Sigmoid colon (tissue), 7 donors: ENCODE data around the gene SAMD4A. TPM values are rescaled to one million over a fixed set of nuclear protein-coding genes. Genes with fewer than 3 reads are reported as not detected.

Experiments used
- DNase-seq: peaks from one replicate; pipeline ENCODE4 v3.0.0-alpha.2; 2019
- H3K27ac ChIP-seq, 4 donors: fragments of 200-600 bp; sonication (generic); one replicate each; pipeline ENCODE4 v1.5.1; 2016 to 2019; ENCODE audit warnings: mild to moderate bottlenecking in 1 of 4
- H3K27me3 ChIP-seq, 3 donors: fragments of 200-600 bp; sonication (generic); one replicate each; pipeline ENCODE4 v1.5.1; 2019; ENCODE audit warnings: mild to moderate bottlenecking in 1 of 3
- H3K36me3 ChIP-seq, 4 donors: fragments of 200-600 bp; sonication (generic); one replicate each; pipeline ENCODE4 v1.5.1; 2016 to 2019
- H3K4me1 ChIP-seq, 4 donors: fragments of 200-600 bp; sonication (generic); one replicate each; pipeline ENCODE4 v1.5.1; 2017 to 2019
- H3K4me3 ChIP-seq, 4 donors: fragments of 200-600 bp; sonication (generic); one replicate each; pipeline ENCODE4 v1.5.1; 2017 to 2019; ENCODE audit warnings: mild to moderate bottlenecking in 2 of 4, moderate library complexity in 1 of 4
- H3K9me3 ChIP-seq, 4 donors: fragments of 200-600 bp in 3 of 4; sonication (generic) in 3 of 4; one replicate each; pipeline versions ENCODE4 v1.5.1 to v1.6.1; 2013 to 2019
- EP300 ChIP-seq, 4 donors: sonication (generic); formaldehyde crosslinking; IDR thresholded peaks; one replicate each; pipeline ENCODE4 v1.6.1; 2017; ENCODE audit warnings: antibody characterized with exemption in 4 of 4
- POLR2A ChIP-seq, 2 donors: fragments of 450-650 bp; IDR thresholded peaks; one replicate each; pipeline ENCODE4 v1.6.1; 2016; ENCODE audit warnings: antibody characterized with exemption in 2 of 2, mild to moderate bottlenecking in 2 of 2, moderate library complexity in 2 of 2
- POLR2AphosphoS5 ChIP-seq, 4 donors: sonication (generic); formaldehyde crosslinking; IDR thresholded peaks; one replicate each; pipeline ENCODE4 v1.6.1; 2017; ENCODE audit warnings: antibody characterized with exemption in 4 of 4
- WGBS, 2 donors: extraction: QIAGEN DNeasy Blood & Tissue Kit; methylation state at CpG; one replicate each; pipeline ENCODE4 v1.1.7; 2013; 5-methylcytosine and 5-hydroxymethylcytosine counted together
- intact Hi-C: fragments of 100-400 bp; cut with DNase I; formaldehyde crosslinking; loops from one replicate; pipeline ENCODE4 v1.15.1; 2023
- polyA plus RNA-seq, 3 donors: library from polyadenylated mRNA; stranded (reverse); fragments of 200-250 nt; gene quantifications; one replicate each; pipeline ENCODE4 v1.2.3, GENCODE V29; 2013
- total RNA-seq, 4 donors: library from RNA; depleted of rRNA; stranded (reverse); fragments of >200 nt; gene quantifications; one replicate each; pipeline ENCODE4 v1.1.0, GENCODE V29; 2016
- TF ChIP-seq, protein P1 (sequence below), 4 experiments: fragments of 450-650 bp in 3 of 4; fragments of 200-600 bp in 1 of 4; IDR thresholded peaks; one replicate each; pipeline ENCODE4 v1.5.1; 2016 to 2019; ENCODE audit warnings: antibody characterized with exemption in 4 of 4, mild to moderate bottlenecking in 3 of 4, moderate library complexity in 2 of 4
- donor health status: healthy with polysubstance abuse.
- donor health status: Bipolar disorder and iron deficiency.
- donor health status: healthy.

SAMD4A gene
- total and polyA plus RNA-seq, 7 donors = 4.2 to 135 (median 79.8) TPM

DNA sequence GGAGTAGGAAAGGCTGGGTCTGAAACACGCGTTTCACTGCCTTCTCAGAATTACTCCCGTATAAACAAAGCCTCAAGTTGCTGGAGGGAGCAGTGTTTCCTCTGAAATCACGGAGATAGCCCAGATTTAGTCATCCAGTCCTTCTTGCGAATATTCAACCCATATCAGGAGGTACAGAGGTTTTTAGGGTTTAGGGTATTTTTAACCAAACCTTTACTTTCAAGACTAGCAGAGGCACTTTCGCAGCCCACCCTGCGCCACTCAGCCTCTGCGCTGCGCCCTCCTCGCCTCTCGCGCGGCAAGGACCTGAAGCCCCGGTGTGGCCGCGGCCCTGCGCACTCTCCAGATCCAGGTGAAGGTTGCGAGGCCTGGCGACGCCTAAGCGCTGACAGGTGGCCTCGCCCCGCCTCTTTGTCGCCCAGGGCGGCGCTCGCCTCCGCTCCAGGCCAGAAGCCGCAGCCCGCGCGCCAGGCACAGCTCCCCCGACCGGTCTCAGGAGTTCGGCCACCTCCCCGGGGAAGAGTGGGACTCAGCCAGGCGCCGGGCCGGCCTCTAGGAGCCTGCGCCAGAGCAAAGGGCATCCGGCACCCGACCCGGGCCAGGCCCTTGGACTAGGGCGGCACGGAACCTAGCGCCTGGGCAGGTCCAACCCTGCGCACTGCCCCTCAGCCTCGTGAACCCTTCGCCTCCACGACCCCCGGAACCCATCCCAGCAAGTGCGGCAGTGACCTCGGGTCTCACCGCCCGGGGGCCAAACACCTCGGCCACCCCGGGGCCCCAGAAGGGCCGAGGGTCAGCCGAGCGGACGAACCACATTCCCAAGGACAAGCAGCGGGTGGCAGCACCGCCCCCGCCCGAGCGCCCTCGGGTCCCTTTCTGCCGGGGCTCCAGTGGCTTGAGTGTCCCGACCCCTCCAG is 1.8 kb upstream of the SAMD4A start:
- 0 to 1% methylated on average over 69 of the region's 69 CpGs for WGBS, 2 donors
- H3K27me3 ChIP-seq = no peaks in the 10 kb centered on the region
- H3K4me1 ChIP-seq = peaks cover 0 to 30% (median 16%) of the 10 kb centered on the region in 4 donors
- no peaks in the 10 kb centered on the region for H3K36me3 ChIP-seq
- DNase-seq = peak; percentile 88
- intact Hi-C loops = loop anchor here (1.0 to 2.0 kb wide), 2 partner anchors 208 to 242 kb away; no protein-coding TSS in a partner anchor
- no peaks in the 10 kb centered on the region for H3K9me3 ChIP-seq
- peak overlapping the region; percentile 50 to 93 (median 74) for H3K4me3 ChIP-seq
- peak overlapping the region; percentile 94 to 100 (median 98) for H3K27ac ChIP-seq
- TF ChIP-seq EP300 (IDR thresholded peaks at IDR 0.05) (no peak), POLR2A (IDR thresholded peaks at IDR 0.05) (peak in 1 of 2 donors; percentile 53), POLR2AphosphoS5 (IDR thresholded peaks at IDR 0.05) (peak in 3 of 4 donors; percentile 3 to 45 (median 10))
- TF ChIP-seq, protein P1, sequence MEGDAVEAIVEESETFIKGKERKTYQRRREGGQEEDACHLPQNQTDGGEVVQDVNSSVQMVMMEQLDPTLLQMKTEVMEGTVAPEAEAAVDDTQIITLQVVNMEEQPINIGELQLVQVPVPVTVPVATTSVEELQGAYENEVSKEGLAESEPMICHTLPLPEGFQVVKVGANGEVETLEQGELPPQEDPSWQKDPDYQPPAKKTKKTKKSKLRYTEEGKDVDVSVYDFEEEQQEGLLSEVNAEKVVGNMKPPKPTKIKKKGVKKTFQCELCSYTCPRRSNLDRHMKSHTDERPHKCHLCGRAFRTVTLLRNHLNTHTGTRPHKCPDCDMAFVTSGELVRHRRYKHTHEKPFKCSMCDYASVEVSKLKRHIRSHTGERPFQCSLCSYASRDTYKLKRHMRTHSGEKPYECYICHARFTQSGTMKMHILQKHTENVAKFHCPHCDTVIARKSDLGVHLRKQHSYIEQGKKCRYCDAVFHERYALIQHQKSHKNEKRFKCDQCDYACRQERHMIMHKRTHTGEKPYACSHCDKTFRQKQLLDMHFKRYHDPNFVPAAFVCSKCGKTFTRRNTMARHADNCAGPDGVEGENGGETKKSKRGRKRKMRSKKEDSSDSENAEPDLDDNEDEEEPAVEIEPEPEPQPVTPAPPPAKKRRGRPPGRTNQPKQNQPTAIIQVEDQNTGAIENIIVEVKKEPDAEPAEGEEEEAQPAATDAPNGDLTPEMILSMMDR (IDR thresholded peaks at IDR 0.05) = peak in 2 of 4 experiments; percentile 9 to 22

DNA sequence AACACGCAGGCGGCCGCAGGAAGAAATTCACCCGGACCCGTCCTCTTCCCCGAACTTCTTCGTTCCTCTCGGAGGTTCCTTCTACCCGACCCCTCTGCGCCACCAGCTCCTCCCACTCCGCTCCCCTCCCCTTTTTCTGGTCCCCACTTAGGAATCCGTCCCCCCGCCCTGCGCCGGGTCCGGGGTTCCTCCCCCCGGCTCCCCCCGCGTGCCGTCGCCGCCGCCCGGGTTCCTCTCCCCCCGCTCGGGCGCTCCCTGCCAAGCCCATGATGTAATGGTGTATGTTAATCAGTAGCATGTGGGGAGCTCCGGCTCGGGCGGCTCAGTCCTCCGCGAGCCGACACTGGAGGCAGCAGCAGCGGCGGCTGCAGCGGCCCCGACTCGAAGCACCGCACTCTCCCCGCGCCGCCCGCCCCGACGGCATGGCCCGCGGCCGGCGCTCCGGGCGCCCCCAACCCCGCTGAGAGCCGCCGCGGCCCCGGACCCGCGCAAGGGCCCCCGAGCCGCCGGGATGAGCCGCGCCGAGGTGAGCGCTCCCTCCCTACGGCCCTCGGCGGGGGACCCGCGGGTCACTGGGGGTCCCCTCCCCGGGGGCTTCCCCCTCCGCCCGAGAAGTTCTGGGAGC is 1.0 kb upstream of the SAMD4A start:
- peak; percentile 99 for DNase-seq
- TF ChIP-seq, protein P1 (IDR thresholded peaks at IDR 0.05) = no peak
- peak in 3 of 4 donors; percentile 23 to 85 (median 78) for TF ChIP-seq EP300 (IDR thresholded peaks at IDR 0.05)
- TF ChIP-seq POLR2A (IDR thresholded peaks at IDR 0.05) = peak; percentile 50 to 70
- peak; percentile 96 to 98 (median 98) for TF ChIP-seq POLR2AphosphoS5 (IDR thresholded peaks at IDR 0.05)
- H3K27ac ChIP-seq = peak overlapping the region; percentile 94 to 100 (median 98)

DNA sequence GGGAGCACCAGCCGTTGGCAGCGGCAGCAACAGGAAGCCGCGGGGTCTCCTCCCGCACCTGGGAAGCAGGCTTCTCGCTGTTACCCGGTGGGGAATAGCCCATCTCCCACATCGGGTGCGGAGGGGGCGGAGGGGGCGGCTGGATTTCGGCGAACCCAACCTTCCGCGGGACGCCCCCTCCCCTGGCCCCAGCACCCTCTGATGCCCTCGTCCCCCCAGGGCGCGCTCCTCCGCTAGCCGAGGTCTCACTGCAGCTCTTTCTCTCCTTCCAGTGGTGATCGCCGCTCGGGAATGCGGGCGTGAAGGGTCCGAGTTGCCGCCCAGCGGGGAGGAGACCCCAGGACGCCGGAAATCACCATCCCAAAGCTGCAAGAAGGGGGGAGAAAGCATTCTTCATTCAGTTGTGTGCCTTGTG is 303 bp downstream of the SAMD4A start:
- DNase-seq = no peak
- H3K27me3 ChIP-seq = no peaks in the 10 kb centered on the region
- peak overlapping the region; percentile 50 to 93 (median 74) for H3K4me3 ChIP-seq
- H3K4me1 ChIP-seq = peaks cover 0 to 48% (median 29%) of the 10 kb centered on the region in 4 donors
- peak overlapping the region; percentile 94 to 100 (median 98) for H3K27ac ChIP-seq
- 1% methylated on average over 31 of the region's 31 CpGs for WGBS, 2 donors
- intact Hi-C loops = loop anchor here (1.0 kb wide), 2 partner anchors 119 to 124 kb away; no protein-coding TSS in a partner anchor
- peak in 1 of 4 donors; percentile 4 for TF ChIP-seq POLR2AphosphoS5 (IDR thresholded peaks at IDR 0.05)
- TF ChIP-seq, protein P1 (IDR thresholded peaks at IDR 0.05) = no peak
- peaks cover 0 to 6% (median 2%) of the 10 kb centered on the region in 4 donors for H3K36me3 ChIP-seq
- H3K9me3 ChIP-seq = peaks cover 0 to 4% (median 0%) of the 10 kb centered on the region in 4 donors

More for the DNA sequence above, 1.0 kb upstream of the SAMD4A start:
- Histone ChIP-seq H3K9me3 (no peaks in the 10 kb centered on the region), H3K36me3 (no peaks in the 10 kb centered on the region), H3K4me1 (peaks cover 0 to 36% (median 23%) of the 10 kb centered on the region in 4 donors), H3K27me3 (no peaks in the 10 kb centered on the region), H3K4me3 (peak overlapping the region; percentile 50 to 93 (median 74))
- 1% methylated on average over 73 of the region's 73 CpGs for WGBS, 2 donors
- intact Hi-C loops = loop anchor here (1.0 to 2.0 kb wide), 3 partner anchors 86 to 241 kb away; no protein-coding TSS in a partner anchor

DNA sequence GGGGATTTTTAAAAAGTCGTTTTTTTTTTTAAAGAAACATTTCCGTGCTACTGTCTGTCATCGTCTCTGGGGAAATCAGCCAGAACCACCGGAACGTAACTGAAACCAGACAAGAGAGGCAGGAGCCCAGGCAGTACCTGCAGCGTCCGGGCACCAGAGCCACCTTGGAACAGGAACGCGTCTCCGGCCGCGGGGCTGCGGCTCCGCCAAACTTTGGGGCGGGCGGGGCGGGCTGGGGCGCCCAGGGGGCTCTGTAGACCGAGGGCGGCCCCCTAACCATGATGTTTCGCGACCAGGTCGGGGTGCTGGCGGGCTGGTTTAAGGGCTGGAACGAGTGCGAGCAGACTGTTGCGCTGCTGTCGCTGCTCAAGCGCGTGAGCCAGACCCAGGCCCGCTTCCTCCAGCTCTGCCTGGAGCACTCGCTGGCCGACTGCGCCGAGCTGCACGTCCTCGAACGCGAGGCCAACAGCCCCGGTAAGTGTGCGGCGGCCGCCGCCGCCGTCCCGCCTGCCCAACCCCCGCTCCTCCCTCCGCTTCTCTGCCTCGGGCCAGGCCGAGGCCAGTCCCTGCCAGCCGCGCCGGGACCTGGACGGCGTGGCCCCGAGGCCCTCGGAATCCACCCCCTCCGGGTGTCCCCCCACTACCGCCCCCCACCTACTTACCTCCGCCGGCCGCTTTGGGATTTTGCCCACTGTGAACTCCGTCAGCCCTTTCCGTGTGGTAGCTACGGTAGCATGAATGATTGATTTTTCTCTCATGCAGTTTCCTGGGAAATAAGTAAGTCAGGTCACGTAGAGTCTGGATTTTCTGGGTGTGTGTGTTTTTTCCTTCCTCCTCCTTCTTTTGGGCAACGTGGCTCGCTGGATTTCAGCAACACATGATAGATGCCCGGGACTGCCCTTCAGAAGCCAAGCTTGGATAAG is 972 bp downstream of the SAMD4A start:
- DNase-seq = peak; percentile 86

More for the DNA sequence above, 972 bp downstream of the SAMD4A start:
- H3K9me3 ChIP-seq = peaks cover 0 to 6% (median 0%) of the 10 kb centered on the region in 4 donors
- H3K36me3 ChIP-seq = peaks cover 0 to 8% (median 3%) of the 10 kb centered on the region in 4 donors
- H3K27ac ChIP-seq = peak overlapping the region; percentile 94 to 100 (median 98)
- 1% methylated on average over 70 of the region's 70 CpGs for WGBS, 2 donors
- TF ChIP-seq, protein P1 (IDR thresholded peaks at IDR 0.05) = no peak
- peak; percentile 30 to 61 (median 42) for TF ChIP-seq POLR2AphosphoS5 (IDR thresholded peaks at IDR 0.05)
- intact Hi-C loops = loop anchor here (1.0 kb wide), 2 partner anchors 118 to 123 kb away; no protein-coding TSS in a partner anchor
- H3K4me3 ChIP-seq = peak overlapping the region; percentile 50 to 93 (median 74)
- no peaks in the 10 kb centered on the region for H3K27me3 ChIP-seq
- H3K4me1 ChIP-seq = peaks cover 0 to 49% (median 29%) of the 10 kb centered on the region in 4 donors
